ENCODE data around the gene CCT6B. TPM values are rescaled to one million over a fixed set of nuclear protein-coding genes. Genes with fewer than 3 reads are reported as not detected.
"Not testable (repeated sequence)": the region's sequence is repeated elsewhere in the genome, so short reads cannot be mapped to it uniquely, and the experiment has no call there.

The CCT6B gene
- total and polyA plus RNA-seq, 3 donors from 2014 or later = 46.8 to 226 (median 56.5) TPM

- no peak for DNase-seq
- Histone ChIP-seq H3K4me1 (peaks cover 20% of the 10 kb centered on the region), H3K27ac (no peak overlapping the region), H3K9me3 (no peaks in the 10 kb centered on the region), H3K27me3 (no peaks in the 10 kb centered on the region), H3K4me3 (no peak overlapping the region), H3K36me3 (ENCODE audit: low read depth, missing control alignments) (no peaks in the 10 kb centered on the region)
- intact Hi-C loops (cut with DNase I; ENCODE audit: low total_unique reads) = no loop called here
- TF ChIP-seq POLR2A (IDR thresholded peaks at IDR 0.05) = no peak
- no peak for TF ChIP-seq CTCF (IDR thresholded peaks at IDR 0.05)
- WGBS, 2 donors = 91 to 95% methylated on average over 2 to 4 of the region's 4 CpGs
Observed at GRCh38 chr17:35003778-35004177, 42.5 kb upstream of the CCT6B start.

GRCh38 chr17:35002876-35003551 lies 41.8 kb upstream of the CCT6B start:
- peaks cover 24% of the 10 kb centered on the region for H3K4me1 ChIP-seq
- peak; percentile 61 for DNase-seq

GRCh38 chr17:35001549-35001948 lies 40.3 kb upstream of the CCT6B start:
- Histone ChIP-seq H3K4me1 (peaks cover 32% of the 10 kb centered on the region), H3K36me3 (ENCODE audit: low read depth, missing control alignments) (no peaks in the 10 kb centered on the region), H3K27me3 (no peaks in the 10 kb centered on the region), H3K4me3 (no peak overlapping the region), H3K27ac (no peak overlapping the region), H3K9me3 (no peaks in the 10 kb centered on the region)
- WGBS, 2 donors = 84 to 85% methylated on average over 2 of the region's 2 CpGs
- no peak for TF ChIP-seq POLR2A (IDR thresholded peaks at IDR 0.05)
- no peak for TF ChIP-seq CTCF (IDR thresholded peaks at IDR 0.05)
- intact Hi-C loops (cut with DNase I; ENCODE audit: low total_unique reads) = no loop called here
- no peak for DNase-seq

More at GRCh38 chr17:35002876-35003551, 41.8 kb upstream of the CCT6B start:
- Histone ChIP-seq H3K9me3 (no peaks in the 10 kb centered on the region), H3K36me3 (ENCODE audit: low read depth, missing control alignments) (no peaks in the 10 kb centered on the region), H3K4me3 (no peak overlapping the region), H3K27ac (peak overlapping the region in 1 of 2 donors; percentile 10), H3K27me3 (no peaks in the 10 kb centered on the region)
- WGBS, 2 donors = 51 to 62% methylated on average over 14 to 15 of the region's 15 CpGs
- TF ChIP-seq POLR2A (IDR thresholded peaks at IDR 0.05) = no peak
- intact Hi-C loops (cut with DNase I; ENCODE audit: low total_unique reads) = no loop called here

- H3K27me3 ChIP-seq; intact Hi-C loops (cut with DNase I; ENCODE audit: low total_unique reads); DNase-seq; H3K4me3 ChIP-seq; H3K27ac ChIP-seq; H3K9me3 ChIP-seq; H3K36me3 ChIP-seq (ENCODE audit: low read depth, missing control alignments): not testable (repeated sequence)
- WGBS, 2 donors = 87 to 94% methylated on average over 14 of the region's 14 CpGs
- H3K4me1 ChIP-seq = peaks cover 32% of the 10 kb centered on the region
Observed at GRCh38 chr17:35000965-35001364, 39.7 kb upstream of the CCT6B start.

- Histone ChIP-seq H3K4me1 (peaks cover 32% of the 10 kb centered on the region), H3K27ac (no peak overlapping the region), H3K9me3 (no peaks in the 10 kb centered on the region), H3K27me3 (no peaks in the 10 kb centered on the region), H3K4me3 (no peak overlapping the region), H3K36me3 (ENCODE audit: low read depth, missing control alignments) (no peaks in the 10 kb centered on the region)
- TF ChIP-seq POLR2A (IDR thresholded peaks at IDR 0.05) (no peak), CTCF (IDR thresholded peaks at IDR 0.05) (no peak)
- no peak for DNase-seq
- intact Hi-C loops (cut with DNase I; ENCODE audit: low total_unique reads) = no loop called here
- 90 to 94% methylated on average over 2 of the region's 2 CpGs for whole genome bisulfite sequencing, 2 donors
Observed at GRCh38 chr17:34999456-34999855, 38.2 kb upstream of the CCT6B start.

- Histone ChIP-seq H3K27ac (peak overlapping the region; percentile 48 to 64), H3K9me3 (no peaks in the 10 kb centered on the region), H3K36me3 (ENCODE audit: low read depth, missing control alignments) (no peaks in the 10 kb centered on the region), H3K27me3 (no peaks in the 10 kb centered on the region), H3K4me3 (no peak overlapping the region), H3K4me1 (peaks cover 26% of the 10 kb centered on the region)
- 59 to 64% methylated on average over 5 of the region's 5 CpGs for WGBS, 2 donors
- intact Hi-C loops (cut with DNase I; ENCODE audit: low total_unique reads) = no loop called here
- peak; percentile 63 for DNase-seq
- TF ChIP-seq CTCF (IDR thresholded peaks at IDR 0.05) (peak in 2 of 3 experiments; percentile 47 to 49), POLR2A (IDR thresholded peaks at IDR 0.05) (no peak)
Observed at GRCh38 chr17:34998205-34998604, 36.9 kb upstream of the CCT6B start.

All from testis (tissue), 3 donors.